BJ (cell line): ENCODE measurements around the gene SYNC. TPM values are rescaled to one million over a fixed set of nuclear protein-coding genes. Genes with fewer than 3 reads are reported as not detected.
"Not testable (repeated sequence)": the region's sequence is repeated elsewhere in the genome, so short reads cannot be mapped to it uniquely, and the experiment has no call there.

Source experiments
- CTCF ChIA-PET: fragments of 350-600 bp; formaldehyde crosslinking; extraction: SDS; loops from one replicate; lab custom pipeline; 2021; ENCODE audit warnings: antibody characterized with exemption, inconsistent platforms; lab: Yijun Ruan, JAX
- POLR2A ChIA-PET: fragments of 300-600 bp; sonication (Branson Sonifier 250); formaldehyde crosslinking; extraction: SDS; loops from one replicate; lab custom pipeline; 2021; ENCODE audit warnings: antibody characterized with exemption; lab: Charles Lee
- DNase-seq: peaks from one replicate; pipeline ENCODE4 v3.0.0-alpha.2; 2011; ENCODE audit warnings: low read depth
- H3K27me3 ChIP-seq: 2 replicates; pipeline ENCODE4 v1.6.0; 2011; ENCODE audit warnings: low read length; ENCODE audit not compliant: control insufficient read depth, insufficient read depth
- H3K36me3 ChIP-seq: 2 replicates; pipeline ENCODE4 v1.5.1; 2011; ENCODE audit warnings: low read length; ENCODE audit not compliant: control insufficient read depth, insufficient read depth
- H3K4me3 ChIP-seq: 2 replicates; pipeline ENCODE4 v1.5.1; 2011; ENCODE audit warnings: low read depth, mild to moderate bottlenecking, control low read depth, low read length
- CTCF ChIP-seq: IDR thresholded peaks from 2 replicates; pipeline ENCODE4 v1.5.1; 2011; ENCODE audit warnings: low read depth, mild to moderate bottlenecking, control low read depth, inconsistent platforms, low read length, moderate library complexity; ENCODE audit not compliant: insufficient read depth
- polyA plus RNA-seq: library from polyadenylated mRNA; depleted of rRNA; stranded (reverse); fragments of >200 nt; gene quantifications from 2 replicates; pipeline ENCODE4 v1.2.3, GENCODE V29; 2011

Gene SYNC
- polyA plus RNA-seq, 1 experiment, result 57.3 TPM

- ChIA-PET CTCF (interaction anchor here (4.6 kb wide), 1 partner anchor 56 kb away, joined by 28 read pairs; no protein-coding TSS in a partner anchor), POLR2A (interaction anchor here (0.5 kb wide), 1 partner anchor 18 kb away, joined by 3 read pairs; no protein-coding TSS in a partner anchor)
- TF ChIP-seq CTCF, result no peak
- Histone ChIP-seq H3K27me3 (no peaks in the 10 kb centered on the region), H3K4me3 (no peak overlapping the region), H3K36me3 (no peaks in the 10 kb centered on the region)
- no peak for DNase-seq
Measured at GRCh38 chr1:32717503-32717902, 14.9 kb upstream of the SYNC start.

GRCh38 chr1:32716312-32717148, 14.0 kb upstream of the SYNC start:
- no peak for TF ChIP-seq CTCF
- DNase-seq, result no peak
- POLR2A ChIA-PET, result no interaction called here
- no peaks in the 10 kb centered on the region for H3K27me3 ChIP-seq
- H3K36me3 ChIP-seq, result no peaks in the 10 kb centered on the region
- H3K4me3 ChIP-seq, result no peak overlapping the region
- CTCF ChIA-PET, result interaction anchor here (1.0 to 4.6 kb wide), 3 partner anchors 23 to 57 kb away, joined by 3 to 28 read pairs (median 4); no protein-coding TSS in a partner anchor

- Histone ChIP-seq H3K27me3 (no peaks in the 10 kb centered on the region), H3K4me3 (no peak overlapping the region), H3K36me3 (no peaks in the 10 kb centered on the region)
- no peak for TF ChIP-seq CTCF
- no peak for DNase-seq
- POLR2A ChIA-PET, result no interaction called here
- CTCF ChIA-PET, result interaction anchor here (0.8 to 4.6 kb wide), 4 partner anchors 13 to 57 kb away, joined by 3 to 28 read pairs (median 4); partner anchors contain the start of gene SYNC
Measured at GRCh38 chr1:32715901-32716311, 13.3 kb upstream of the SYNC start.

GRCh38 chr1:32714277-32714676, 11.7 kb upstream of the SYNC start:
- no peak for TF ChIP-seq CTCF
- ChIA-PET CTCF (interaction anchor here (1.0 to 4.6 kb wide), 6 partner anchors 10 to 158 kb away, joined by 3 to 104 read pairs (median 6); no protein-coding TSS in a partner anchor), POLR2A (no interaction called here)
- Histone ChIP-seq H3K36me3 (no peaks in the 10 kb centered on the region), H3K27me3 (no peaks in the 10 kb centered on the region), H3K4me3 (no peak overlapping the region)
- DNase-seq, result no peak

GRCh38 chr1:32713081-32713480, 10.5 kb upstream of the SYNC start:
- DNase-seq, result no peak
- Histone ChIP-seq H3K27me3 (no peaks in the 10 kb centered on the region), H3K4me3 (no peak overlapping the region), H3K36me3 (no peaks in the 10 kb centered on the region)
- CTCF ChIA-PET, result interaction anchor here (0.5 to 3.5 kb wide), 21 partner anchors 10 to 177 kb away, joined by 3 to 104 read pairs (median 5); partner anchors contain the start of gene SYNC
- POLR2A ChIA-PET, result interaction anchor here (0.5 to 0.6 kb wide), 2 partner anchors 56 to 225 kb away, joined by 3 to 7 read pairs; no protein-coding TSS in a partner anchor
- no peak for TF ChIP-seq CTCF

GRCh38 chr1:32711221-32711620, 8.7 kb upstream of the SYNC start:
- POLR2A ChIA-PET, H3K27me3 ChIP-seq, DNase-seq, H3K36me3 ChIP-seq, H3K4me3 ChIP-seq: not testable (repeated sequence)
- CTCF ChIA-PET, result interaction anchor here (0.9 to 3.5 kb wide), 13 partner anchors 12 to 162 kb away, joined by 3 to 104 read pairs (median 7); no protein-coding TSS in a partner anchor
